Right atrium auricular region (tissue), 2 donors: Measurements from ENCODE around the gene ASPM. TPM values are rescaled to one million over a fixed set of nuclear protein-coding genes. Genes with fewer than 3 reads are reported as not detected.

ENCODE experiments used
- DNase-seq: peaks from one replicate; pipeline ENCODE4 v3.0.0-alpha.2; 2019; ENCODE audit warnings: low spot score
- H3K27ac ChIP-seq, 2 donors: fragments of 200-600 bp; sonication (generic); 1 replicate in 1 of 2; 2 replicates in 1 of 2; pipeline ENCODE4 v1.5.1; 2016 to 2019
- H3K27me3 ChIP-seq, 2 donors: fragments of 200-600 bp; sonication (generic); one replicate each; pipeline versions ENCODE4 v1.5.1 to v1.6.0; 2017 to 2019
- H3K36me3 ChIP-seq: fragments of 200-600 bp; sonication (generic); one replicate; pipeline ENCODE4 v1.5.1; 2016
- H3K4me1 ChIP-seq, 2 donors: fragments of 200-600 bp; sonication (generic); one replicate each; pipeline versions ENCODE4 v1.5.1 to v1.6.0; 2017 to 2019
- H3K4me3 ChIP-seq, 2 donors: fragments of 200-600 bp; sonication (generic); 1 replicate in 1 of 2; 2 replicates in 1 of 2; pipeline ENCODE4 v1.5.1; 2017 to 2019; ENCODE audit warnings: mild to moderate bottlenecking in 1 of 2, moderate library complexity in 1 of 2
- H3K9me3 ChIP-seq, 2 donors: fragments of 200-600 bp; sonication (generic); one replicate each; pipeline ENCODE4 v1.5.1; 2019
- total RNA-seq, 2 donors: library from RNA; depleted of rRNA; stranded (reverse); fragments of >200 nt; gene quantifications; one replicate each; pipeline ENCODE4 v1.1.0, GENCODE V29; 2016
- TF ChIP-seq, protein P1 (sequence below), 2 donors: fragments of 200-600 bp; sonication (generic); IDR thresholded peaks; one replicate each; pipeline ENCODE4 v1.5.1; 2019; ENCODE audit warnings: antibody characterized with exemption in 2 of 2

The ASPM gene
- total RNA-seq, 2 donors from 2014 or later: 0.20 to 2.4 TPM

DNA sequence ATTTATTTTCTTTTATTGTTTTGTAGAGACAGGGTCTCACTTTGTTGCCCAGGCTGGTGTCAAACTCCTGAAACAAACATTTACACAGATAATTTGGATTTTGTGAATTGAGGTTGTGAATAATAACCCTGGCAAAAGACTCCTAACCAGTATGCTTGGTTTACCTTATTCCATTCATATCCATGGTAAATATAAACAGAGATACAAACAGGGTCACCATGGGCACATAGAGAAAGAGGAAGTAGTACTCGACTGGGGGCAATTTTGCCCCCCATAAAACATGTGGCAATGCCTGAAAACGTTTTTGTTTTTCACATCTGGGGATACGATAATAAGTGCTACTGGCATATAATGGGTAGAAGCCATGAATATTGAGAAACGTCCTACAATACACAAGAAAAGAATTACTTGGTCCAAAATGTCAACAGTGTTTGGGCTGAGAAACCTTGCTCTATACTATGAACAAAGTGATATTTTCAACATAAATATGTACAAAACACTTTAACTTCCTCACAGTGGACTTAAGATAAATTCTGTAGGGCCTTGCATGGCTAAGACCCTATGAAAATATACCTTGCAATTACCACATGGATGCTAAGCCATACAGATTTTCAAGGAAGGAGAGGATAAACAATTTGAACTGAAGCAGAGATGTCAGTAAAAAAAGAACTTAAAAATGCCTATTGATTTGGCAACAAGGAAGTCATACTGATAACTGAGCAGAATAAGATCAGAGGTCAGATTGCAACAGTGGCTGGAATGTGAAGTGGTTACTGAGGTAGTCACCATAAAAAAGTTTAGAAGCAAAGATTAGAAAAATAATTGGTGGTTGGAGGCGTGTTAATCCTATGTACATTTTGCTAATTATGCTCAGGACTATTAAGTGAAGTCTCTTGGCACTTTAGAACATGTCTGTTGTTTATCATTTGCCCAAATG is 27.4 kb upstream of the ASPM start:
- Histone ChIP-seq H3K4me1 (no peaks in the 10 kb centered on the region), H3K27ac (no peak overlapping the region), H3K36me3 (peaks cover 19% of the 10 kb centered on the region), H3K4me3 (no peak overlapping the region), H3K9me3 (no peaks in the 10 kb centered on the region), H3K27me3 (no peaks in the 10 kb centered on the region)
- DNase-seq: no peak
- TF ChIP-seq, protein P1, sequence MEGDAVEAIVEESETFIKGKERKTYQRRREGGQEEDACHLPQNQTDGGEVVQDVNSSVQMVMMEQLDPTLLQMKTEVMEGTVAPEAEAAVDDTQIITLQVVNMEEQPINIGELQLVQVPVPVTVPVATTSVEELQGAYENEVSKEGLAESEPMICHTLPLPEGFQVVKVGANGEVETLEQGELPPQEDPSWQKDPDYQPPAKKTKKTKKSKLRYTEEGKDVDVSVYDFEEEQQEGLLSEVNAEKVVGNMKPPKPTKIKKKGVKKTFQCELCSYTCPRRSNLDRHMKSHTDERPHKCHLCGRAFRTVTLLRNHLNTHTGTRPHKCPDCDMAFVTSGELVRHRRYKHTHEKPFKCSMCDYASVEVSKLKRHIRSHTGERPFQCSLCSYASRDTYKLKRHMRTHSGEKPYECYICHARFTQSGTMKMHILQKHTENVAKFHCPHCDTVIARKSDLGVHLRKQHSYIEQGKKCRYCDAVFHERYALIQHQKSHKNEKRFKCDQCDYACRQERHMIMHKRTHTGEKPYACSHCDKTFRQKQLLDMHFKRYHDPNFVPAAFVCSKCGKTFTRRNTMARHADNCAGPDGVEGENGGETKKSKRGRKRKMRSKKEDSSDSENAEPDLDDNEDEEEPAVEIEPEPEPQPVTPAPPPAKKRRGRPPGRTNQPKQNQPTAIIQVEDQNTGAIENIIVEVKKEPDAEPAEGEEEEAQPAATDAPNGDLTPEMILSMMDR (IDR thresholded peaks at IDR 0.05): no peak

DNA sequence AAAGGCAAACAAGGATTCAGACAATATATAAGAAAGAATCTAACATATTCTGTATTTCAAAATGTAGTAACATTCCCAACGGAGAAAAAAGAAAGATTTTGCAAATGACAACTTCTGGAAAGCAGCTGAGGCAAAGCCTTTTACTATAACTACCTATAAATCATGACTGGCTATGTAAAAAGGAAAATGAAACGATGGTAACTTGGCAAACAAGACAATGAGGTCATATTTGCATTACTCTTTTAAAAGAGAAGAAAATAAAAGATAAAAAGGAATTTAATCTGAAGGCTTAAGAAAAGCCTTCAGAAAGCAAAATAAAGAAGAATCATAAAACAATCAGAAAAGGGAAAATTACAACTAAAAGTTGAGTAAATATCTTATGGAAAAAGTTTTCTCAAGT is 25.1 kb upstream of the ASPM start:
- H3K36me3 ChIP-seq: peaks cover 16% of the 10 kb centered on the region
- TF ChIP-seq, protein P1 (IDR thresholded peaks at IDR 0.05): no peak
- no peak overlapping the region for H3K4me3 ChIP-seq

DNA sequence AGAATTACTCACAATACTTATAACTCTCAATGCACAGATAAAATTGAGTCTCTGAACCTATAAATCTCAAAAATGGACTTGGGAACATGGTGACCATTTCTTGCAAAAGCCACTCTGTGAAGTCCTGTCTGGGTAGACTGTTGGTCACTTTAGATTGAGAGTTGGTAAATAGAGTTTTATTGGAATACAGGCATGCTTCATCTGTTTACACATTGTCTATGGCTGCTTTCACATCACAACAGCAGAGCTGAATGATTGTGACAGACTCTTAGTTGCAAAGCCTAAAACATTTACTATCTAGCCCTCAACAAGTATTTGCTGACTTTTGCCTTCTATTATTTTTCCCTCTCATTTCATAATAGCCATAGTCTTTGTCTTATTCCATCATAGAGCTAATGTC is 24.1 kb upstream of the ASPM start:
- H3K9me3 ChIP-seq: no peaks in the 10 kb centered on the region
- H3K27me3 ChIP-seq: no peaks in the 10 kb centered on the region
- H3K4me3 ChIP-seq: no peak overlapping the region
- peaks cover 6% of the 10 kb centered on the region for H3K36me3 ChIP-seq
- DNase-seq: no peak
- H3K27ac ChIP-seq: no peak overlapping the region
- TF ChIP-seq, protein P1 (IDR thresholded peaks at IDR 0.05): no peak
- no peaks in the 10 kb centered on the region for H3K4me1 ChIP-seq

More for the DNA sequence above, 25.1 kb upstream of the ASPM start:
- Histone ChIP-seq H3K9me3 (no peaks in the 10 kb centered on the region), H3K27me3 (no peaks in the 10 kb centered on the region), H3K4me1 (no peaks in the 10 kb centered on the region), H3K27ac (no peak overlapping the region)
- DNase-seq: no peak

DNA sequence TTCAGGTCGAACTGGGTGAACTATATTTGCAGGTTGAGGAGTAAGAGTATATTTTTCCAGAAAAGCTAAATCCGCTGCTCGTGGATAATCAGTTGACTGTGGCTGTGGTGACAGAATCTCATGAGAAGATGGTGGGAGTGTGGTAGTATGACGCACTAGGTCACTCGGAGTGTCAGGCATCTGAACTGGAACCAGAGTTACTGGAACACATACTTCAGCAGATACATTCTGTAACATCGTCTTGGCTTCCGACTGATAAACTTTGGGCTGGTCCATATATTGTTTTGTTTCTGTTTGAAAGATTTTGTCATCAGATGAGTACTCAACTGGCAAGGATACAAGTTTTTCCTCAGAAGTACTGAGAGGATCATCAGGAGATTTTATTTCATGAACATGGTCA is 13.0 kb upstream of the ASPM start:
- H3K27me3 ChIP-seq: no peaks in the 10 kb centered on the region
- no peaks in the 10 kb centered on the region for H3K9me3 ChIP-seq
- H3K36me3 ChIP-seq: peaks cover 8% of the 10 kb centered on the region
- no peak overlapping the region for H3K27ac ChIP-seq
- no peaks in the 10 kb centered on the region for H3K4me1 ChIP-seq
- no peak for DNase-seq
- TF ChIP-seq, protein P1 (IDR thresholded peaks at IDR 0.05): no peak
- H3K4me3 ChIP-seq: no peak overlapping the region

DNA sequence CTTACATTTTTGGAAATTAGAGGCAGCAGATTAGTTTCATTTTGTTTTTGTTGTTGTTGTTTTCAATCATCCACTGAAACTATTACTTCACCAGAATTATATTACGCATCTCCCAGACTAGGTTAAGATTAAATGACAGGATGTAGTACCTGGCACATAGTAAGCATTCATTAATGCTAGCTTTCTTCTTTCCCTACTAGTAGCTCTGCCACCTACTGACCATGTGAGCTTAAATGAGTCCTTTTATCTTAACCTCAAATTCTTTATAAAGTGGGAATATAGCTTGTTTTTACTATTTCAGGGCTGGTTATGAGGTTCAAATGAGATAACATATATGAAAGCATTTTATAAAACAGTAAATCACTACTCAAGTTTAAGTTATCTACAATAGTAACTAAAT is 10.2 kb upstream of the ASPM start:
- TF ChIP-seq, protein P1 (IDR thresholded peaks at IDR 0.05): no peak
- no peaks in the 10 kb centered on the region for H3K27me3 ChIP-seq
- no peak overlapping the region for H3K27ac ChIP-seq
- H3K4me3 ChIP-seq: no peak overlapping the region
- DNase-seq: no peak
- peaks cover 8% of the 10 kb centered on the region for H3K36me3 ChIP-seq
- H3K4me1 ChIP-seq: no peaks in the 10 kb centered on the region
- H3K9me3 ChIP-seq: no peaks in the 10 kb centered on the region
